Measurements from ENCODE around the gene NLRP7.
"Not testable (repeated sequence)": the region's sequence is repeated elsewhere in the genome, so short reads cannot be mapped to it uniquely, and the experiment has no call there.

DNA sequence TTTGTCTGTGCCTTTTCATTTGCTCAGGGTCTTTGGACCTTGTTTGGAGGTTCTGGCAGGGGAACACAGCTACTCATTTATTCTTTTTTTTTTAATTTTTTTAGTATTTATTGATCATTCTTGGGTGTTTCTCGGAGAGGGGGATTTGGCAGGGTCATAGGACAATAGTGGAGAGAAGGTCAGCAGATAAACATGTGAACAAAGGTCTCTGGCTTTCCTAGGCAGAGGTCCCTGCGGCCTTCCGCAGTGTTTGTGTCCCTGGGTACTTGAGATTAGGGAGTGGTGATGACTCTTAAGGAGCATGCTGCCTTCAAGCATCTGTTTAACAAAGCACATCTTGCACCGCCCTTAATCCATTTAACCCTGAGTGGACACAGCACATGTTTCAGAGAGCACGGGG, 39.4 kb downstream of the NLRP7 start:
- TF ChIP-seq, protein P1, sequence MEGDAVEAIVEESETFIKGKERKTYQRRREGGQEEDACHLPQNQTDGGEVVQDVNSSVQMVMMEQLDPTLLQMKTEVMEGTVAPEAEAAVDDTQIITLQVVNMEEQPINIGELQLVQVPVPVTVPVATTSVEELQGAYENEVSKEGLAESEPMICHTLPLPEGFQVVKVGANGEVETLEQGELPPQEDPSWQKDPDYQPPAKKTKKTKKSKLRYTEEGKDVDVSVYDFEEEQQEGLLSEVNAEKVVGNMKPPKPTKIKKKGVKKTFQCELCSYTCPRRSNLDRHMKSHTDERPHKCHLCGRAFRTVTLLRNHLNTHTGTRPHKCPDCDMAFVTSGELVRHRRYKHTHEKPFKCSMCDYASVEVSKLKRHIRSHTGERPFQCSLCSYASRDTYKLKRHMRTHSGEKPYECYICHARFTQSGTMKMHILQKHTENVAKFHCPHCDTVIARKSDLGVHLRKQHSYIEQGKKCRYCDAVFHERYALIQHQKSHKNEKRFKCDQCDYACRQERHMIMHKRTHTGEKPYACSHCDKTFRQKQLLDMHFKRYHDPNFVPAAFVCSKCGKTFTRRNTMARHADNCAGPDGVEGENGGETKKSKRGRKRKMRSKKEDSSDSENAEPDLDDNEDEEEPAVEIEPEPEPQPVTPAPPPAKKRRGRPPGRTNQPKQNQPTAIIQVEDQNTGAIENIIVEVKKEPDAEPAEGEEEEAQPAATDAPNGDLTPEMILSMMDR (conservative IDR thresholded peaks at IDR 0.05 in 1 of 2, IDR thresholded peaks at IDR 0.05 in 1 of 2; ENCODE audit: extremely low read depth in 1 of 2, insufficient read depth in 1 of 2, low read depth in 1 of 2, low read length in 2 of 2), result not testable (repeated sequence)
- TF ChIP-seq EZH2 (IDR thresholded peaks at IDR 0.05; ENCODE audit: borderline replicate concordance, low read length), result not testable (repeated sequence)
